GOT3 (cell line): ENCODE results near the gene KRTAP12-1.
"Not testable (repeated sequence)": the region's sequence is repeated elsewhere in the genome, so short reads cannot be mapped to it uniquely, and the experiment has no call there.

ENCODE experiments used
- DNase-seq: peaks from one replicate; lab custom pipeline; 2025; ENCODE audit warnings: mixed read lengths; lab: John Stamatoyannopoulos, UW

Gene KRTAP12-1

DNA sequence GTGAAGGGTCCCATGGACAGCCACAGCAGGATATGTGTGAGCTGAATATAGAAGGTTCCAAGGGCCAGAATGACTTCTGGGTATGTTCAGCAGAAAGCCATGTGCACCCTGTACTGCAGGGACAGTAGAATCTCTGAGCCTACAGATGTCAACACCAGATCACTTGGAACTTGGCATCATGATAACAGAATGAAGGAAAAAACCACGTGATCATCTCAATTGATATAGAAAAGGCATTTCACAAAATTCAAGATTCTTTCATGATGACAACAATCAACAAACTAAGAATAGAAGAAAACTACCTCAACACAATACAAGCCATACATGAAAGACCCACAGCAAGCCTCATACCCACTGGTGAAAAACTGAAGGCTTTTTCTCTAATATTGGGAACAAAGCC lies 14.4 kb downstream of the KRTAP12-1 start:
- DNase-seq, result no peak

GRCh38 chr21:44666401-44667320 lies 15.3 kb downstream of the KRTAP12-1 start, which contains the start of gene KRTAP12-2:
TSS of gene KRTAP12-2 (minus strand) at chr21:44666927. CDS start at chr21:44666886, 41 bp downstream.
- DNase-seq, result no peak

DNA sequence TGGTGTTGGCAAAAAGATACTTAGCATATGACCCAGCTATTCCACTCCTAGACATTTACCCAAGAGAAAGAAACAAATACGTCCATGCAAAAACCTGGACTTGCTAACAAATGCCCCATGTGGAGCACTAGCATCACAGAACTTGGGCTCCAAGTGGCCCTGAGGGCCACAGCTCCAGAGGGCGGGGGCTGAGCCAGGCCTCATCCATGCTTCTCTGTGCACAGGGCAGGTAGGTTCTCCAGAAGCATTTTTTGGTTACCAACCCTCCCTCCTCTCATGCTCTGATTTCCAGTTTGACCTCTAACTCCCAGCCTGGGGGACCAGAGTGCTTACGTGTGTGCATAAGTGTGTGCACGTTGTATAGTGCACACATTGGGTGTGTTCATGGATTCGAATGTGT lies 17.3 kb downstream of the KRTAP12-1 start:
- DNase-seq, result no peak

DNA sequence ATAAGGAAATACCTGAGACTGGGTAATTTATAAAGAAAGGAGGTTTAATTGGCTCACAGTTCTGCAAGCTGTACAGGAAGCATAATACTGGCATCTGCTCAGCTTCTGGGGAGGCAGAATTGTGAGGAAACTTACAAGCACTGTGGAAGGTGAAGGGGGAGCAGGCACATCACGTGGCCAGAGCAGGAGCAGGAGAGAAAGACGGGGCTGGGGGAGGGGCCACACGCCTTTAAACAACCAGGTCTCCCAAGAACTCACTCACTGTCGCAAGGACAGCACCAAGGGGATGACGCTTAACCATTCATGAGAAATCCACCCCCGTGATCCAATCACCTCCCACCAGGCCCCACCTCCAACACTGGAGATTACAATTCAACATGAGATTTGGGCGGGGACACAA lies 20.4 kb downstream of the KRTAP12-1 start:
- DNase-seq, result not testable (repeated sequence)

DNA sequence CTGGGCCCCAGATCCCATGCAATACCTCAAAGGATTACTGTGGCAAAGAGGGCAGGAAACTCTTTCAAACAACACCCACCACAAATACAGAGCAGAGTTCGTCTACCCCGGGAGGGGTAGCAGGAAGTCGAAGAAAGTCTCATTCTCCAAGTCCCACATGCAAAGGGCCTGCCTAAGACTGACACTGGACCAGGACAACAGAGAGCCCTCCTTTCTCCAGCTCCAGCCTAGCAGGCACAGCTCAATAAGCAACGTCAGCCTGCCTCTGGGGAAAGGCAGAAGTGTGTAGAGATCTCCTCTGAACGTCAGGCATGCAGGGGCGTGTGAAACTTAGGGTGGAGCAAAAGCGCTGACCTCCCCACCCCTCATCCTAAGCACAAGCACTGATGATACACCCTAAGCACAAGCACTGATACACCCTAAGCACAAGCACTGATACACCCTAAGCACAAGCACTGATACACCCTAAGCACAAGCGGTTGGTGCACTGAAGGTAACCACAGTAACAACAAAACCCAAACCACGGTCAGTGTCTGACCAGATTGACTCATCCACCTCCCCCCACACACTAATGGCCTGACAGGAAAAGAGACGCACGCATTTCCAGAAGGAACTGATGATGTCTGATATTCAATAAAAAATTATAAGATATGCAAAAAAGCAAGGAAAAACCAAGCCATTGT lies 22.9 kb downstream of the KRTAP12-1 start:
- no peak for DNase-seq

- DNase-seq, result no peak
Measured at GRCh38 chr21:44658541-44658910, 23.4 kb downstream of the KRTAP12-1 start.

GRCh38 chr21:44657635-44658540 lies 24.1 kb downstream of the KRTAP12-1 start, which contains the start of gene KRTAP12-3:
TSS of gene KRTAP12-3 (plus strand) at chr21:44657932. CDS start at chr21:44657980, 48 bp downstream.
- DNase-seq, result no peak

DNA sequence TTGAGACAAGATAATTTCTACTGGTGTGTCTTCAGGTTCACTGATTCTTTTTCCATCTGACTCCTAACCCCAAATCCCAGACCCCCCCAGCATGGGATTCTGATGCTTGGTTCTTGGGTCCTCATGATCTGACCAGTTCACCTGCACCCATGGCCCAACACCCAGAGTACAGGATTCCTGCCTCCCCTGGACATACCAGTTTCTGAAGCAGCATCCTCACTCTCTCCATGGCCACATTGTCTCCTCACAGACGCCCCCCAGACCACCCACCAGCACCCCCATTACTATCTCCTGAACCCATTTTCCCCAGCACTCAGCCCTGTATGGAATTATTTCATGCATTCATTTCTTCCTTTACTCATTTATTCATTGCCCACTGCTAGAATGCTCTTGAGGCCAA lies 25.1 kb downstream of the KRTAP12-1 start:
- DNase-seq, result no peak

GRCh38 chr21:44654576-44655175 lies 27.3 kb downstream of the KRTAP12-1 start, which contains the start of gene KRTAP12-4:
TSS of gene KRTAP12-4 (minus strand) at chr21:44654659. CDS start at chr21:44654614, 45 bp downstream.
- DNase-seq, result no peak

DNA sequence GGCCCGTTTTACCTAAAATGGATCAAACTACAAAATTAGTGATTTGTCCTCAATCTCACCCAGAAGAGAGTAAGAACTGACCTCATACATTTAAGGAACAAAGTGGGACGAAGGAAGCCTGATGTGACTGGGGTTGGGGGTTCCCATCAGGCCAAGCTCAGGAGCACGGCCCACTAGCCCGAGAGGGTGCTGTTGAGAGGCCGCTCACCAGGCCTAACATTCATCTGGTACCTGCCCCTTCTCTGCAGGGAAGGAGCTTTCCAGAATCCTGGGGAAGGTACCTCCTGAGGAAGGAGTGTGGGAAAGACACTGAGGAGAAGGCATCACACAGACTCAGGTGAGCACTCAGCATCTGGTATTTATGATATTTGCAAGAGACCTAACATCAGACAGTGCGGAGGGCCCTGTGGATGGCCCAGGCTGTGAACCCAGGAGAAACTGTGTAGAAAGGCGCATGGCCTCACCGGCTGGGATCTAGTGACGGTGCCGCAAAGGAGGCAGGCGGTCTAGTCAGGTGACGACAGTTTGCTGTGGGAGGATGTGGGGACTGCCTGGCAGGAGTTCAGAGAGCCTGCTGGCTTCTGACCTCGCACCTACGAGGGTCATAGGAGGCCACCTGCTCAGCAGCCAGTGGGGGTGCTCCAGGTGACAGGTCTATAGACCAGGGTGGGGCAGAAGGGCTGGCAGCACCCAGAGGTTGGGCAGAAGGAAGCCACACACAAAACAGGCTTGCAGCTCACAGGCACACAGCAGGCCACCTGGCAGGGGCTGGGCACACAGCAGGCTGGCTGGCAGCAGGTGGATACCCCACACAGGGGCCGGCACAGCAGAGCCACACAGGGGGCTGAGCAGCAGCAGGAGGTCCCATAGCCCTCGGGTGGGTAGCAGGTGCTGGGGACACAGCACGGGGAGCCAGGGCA lies 28.0 kb downstream of the KRTAP12-1 start:
- no peak for DNase-seq

DNA sequence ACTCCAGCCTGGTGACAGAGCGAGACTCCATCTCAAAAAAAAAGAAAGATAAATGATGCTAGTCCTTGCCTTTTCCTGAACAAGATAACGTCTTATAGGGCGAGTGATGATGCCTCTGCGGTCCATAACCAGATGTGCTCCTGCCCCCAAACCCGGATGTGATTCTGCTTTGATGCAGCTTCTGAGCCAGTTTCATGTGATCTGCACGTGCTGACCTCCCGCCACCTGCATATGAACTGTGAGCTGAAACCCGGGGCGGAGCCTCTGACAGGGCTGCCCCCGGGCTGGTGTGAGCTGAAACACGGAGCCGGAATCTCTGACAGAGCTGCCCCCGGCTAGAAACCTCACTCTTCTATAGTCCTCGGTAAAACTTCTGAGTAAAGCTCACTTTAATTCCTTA lies 28.8 kb downstream of the KRTAP12-1 start:
- DNase-seq, result no peak

DNA sequence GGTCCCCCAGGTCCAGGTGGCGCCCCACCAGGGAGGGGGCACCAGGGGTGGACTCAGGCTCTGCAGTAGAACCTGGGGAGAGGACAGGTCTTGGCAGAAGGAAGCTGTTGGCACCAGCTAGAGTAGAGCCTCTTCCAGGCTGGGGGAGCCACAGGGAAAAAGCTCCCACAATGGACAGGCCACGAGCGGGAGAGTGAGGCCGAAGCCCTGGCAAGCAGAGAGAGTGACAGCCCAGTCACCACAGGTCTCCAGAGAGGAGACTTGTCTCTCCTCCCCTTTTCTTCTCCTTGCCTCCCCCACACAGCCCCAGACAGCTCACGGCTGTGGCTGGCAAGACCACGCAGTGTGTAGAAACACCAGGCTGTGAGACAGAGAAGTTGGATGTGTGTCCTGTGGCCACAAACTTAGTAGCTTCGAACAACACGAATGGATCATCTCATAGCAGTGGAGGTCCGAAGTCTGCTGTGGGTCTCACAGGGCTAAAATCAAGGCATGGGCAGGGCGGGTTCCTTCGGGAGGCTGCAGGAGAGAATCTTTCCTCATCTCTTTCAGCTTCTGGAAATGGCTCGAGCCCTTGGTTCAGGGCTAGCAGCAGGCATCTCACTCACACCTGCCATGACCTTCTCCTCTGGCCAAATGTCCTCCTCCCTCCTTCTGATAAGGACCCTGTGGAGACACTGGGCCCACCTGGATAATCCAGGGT lies 30.8 kb downstream of the KRTAP12-1 start:
- no peak for DNase-seq

DNA sequence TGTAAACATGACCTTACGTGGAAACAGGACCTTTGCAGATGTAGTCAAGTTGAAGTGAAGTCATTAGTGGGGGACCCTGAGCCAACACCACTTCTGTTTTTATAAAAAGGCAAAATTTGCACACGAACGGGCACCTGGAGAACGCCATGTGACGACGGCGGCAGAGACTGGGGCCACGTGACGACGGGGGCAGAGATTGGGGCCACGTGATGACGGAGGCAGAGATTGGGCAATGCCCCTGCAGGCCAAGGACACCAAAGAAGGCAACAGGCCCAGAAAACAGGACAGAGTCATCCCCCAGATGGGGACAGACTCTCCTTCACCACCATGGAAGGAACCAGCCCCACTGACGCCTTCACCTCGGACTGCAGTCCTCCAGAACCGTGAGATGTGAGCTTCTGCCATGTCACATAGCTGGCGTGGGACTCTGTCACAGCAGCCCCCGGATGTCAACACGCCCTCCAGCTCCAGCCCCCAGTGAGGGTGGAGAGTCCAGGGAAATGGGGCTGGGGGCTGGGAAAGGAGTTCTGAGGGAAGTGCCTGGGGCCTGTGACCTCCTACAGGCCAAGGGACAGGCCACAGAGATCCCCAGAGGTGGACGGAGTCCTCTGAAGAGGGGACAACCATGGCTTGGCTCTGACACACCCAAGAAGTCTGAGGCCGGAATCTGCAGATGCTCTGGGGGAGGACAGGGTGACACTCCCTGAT lies 31.5 kb downstream of the KRTAP12-1 start:
- DNase-seq, result no peak

DNA sequence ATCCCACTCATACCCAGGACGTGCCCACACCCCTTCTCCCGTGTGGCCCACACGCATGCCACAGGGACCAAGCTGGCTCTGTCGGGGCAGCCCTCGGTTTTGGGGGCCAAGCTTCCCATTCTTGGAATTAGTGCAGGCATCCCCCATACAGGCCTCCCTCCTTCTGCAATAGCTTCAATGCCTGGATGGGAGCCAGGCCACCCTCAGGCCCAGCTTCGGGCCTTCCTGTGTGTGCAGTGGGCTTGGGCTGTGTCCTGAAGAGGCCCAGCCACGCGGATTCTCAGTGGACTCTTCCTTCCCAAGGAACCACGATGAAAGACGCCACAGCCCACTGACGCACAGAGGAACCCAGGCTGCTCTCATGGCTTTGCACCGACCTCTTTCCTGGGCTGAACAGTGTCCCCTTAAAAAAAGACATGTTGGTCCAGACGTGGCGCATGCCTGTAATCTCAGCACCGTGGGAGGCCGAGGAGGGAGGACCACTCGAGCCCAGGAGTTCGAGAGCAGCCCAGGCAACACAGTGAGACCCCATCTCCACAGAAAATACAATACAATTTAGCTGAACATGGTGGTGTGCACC lies 32.4 kb downstream of the KRTAP12-1 start:
- no peak for DNase-seq

GRCh38 chr21:44648557-44649311 lies 33.2 kb downstream of the KRTAP12-1 start:
- DNase-seq, result no peak

DNA sequence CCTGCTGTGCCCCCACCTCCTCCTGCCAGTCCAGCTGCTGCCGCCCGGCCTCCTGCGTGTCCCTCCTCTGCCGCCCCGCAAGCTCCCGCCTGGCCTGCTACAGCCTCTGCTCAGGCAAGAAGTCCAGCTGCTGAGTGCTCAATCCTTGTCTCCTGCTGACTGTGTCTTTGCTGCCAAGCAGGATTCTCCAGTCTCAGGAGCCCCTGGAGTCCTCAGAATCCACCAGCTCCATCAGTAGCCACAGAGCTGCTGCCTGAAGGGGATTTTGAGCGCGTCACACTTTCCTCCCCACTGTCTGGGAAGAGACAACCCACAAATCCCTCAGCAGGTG lies 34.8 kb downstream of the KRTAP12-1 start:
- no peak for DNase-seq

- DNase-seq, result not testable (repeated sequence)
Measured at GRCh38 chr21:44646366-44647221, 35.4 kb downstream of the KRTAP12-1 start, which contains the start of gene KRTAP10-11. TSS of gene KRTAP10-11 (plus strand) at chr21:44646414. CDS start at chr21:44646459, 45 bp downstream.
